HEK293 (cell line): ENCODE measurements around the gene FKBP10.
A peak's percentile ranks its signal among the peaks of the same experiment; 100 is the strongest.

Source experiments
- EGR2 ChIP-seq: fragments of 450-650 bp; formaldehyde crosslinking; IDR thresholded peaks from 2 replicates; pipeline ENCODE4 v1.5.1; 2016; ENCODE audit warnings: low read depth, missing biosample characterization, missing genetic modification characterization
- KLF16 ChIP-seq: fragments of 450-650 bp; formaldehyde crosslinking; IDR thresholded peaks from 2 replicates; pipeline ENCODE4 v1.5.1; 2017; ENCODE audit warnings: missing biosample characterization, missing genetic modification characterization
- KLF8 ChIP-seq: fragments of 450-650 bp; formaldehyde crosslinking; IDR thresholded peaks from 2 replicates; pipeline ENCODE4 v1.5.1; 2016; ENCODE audit warnings: missing biosample characterization, missing genetic modification characterization
- KLF9 ChIP-seq: fragments of 450-650 bp; formaldehyde crosslinking; IDR thresholded peaks from 2 replicates; pipeline ENCODE4 v1.5.1; 2016; ENCODE audit warnings: missing biosample characterization, missing genetic modification characterization, low read depth
- SCRT1 ChIP-seq: fragments of 450-650 bp; formaldehyde crosslinking; IDR thresholded peaks from 2 replicates; pipeline ENCODE4 v1.5.1; 2016; ENCODE audit warnings: missing biosample characterization, missing genetic modification characterization, borderline replicate concordance
- TCF7L2 ChIP-seq: IDR thresholded peaks from 2 replicates; pipeline ENCODE4 v1.6.1; 2011; ENCODE audit warnings: low read depth, mild to moderate bottlenecking, inconsistent platforms, low read length, moderate library complexity, borderline replicate concordance
- ZBTB10 ChIP-seq: fragments of 450-650 bp; formaldehyde crosslinking; IDR thresholded peaks from 2 replicates; pipeline ENCODE4 v1.5.1; 2016; ENCODE audit warnings: missing biosample characterization, missing genetic modification characterization
- ZBTB26 ChIP-seq: fragments of 450-650 bp; formaldehyde crosslinking; optimal IDR thresholded peaks from 2 replicates; pipeline ENCODE3; 2016; ENCODE audit warnings: missing biosample characterization, mild to moderate bottlenecking, missing genetic modification characterization
- ZEB2 ChIP-seq: fragments of 450-650 bp; formaldehyde crosslinking; IDR thresholded peaks from 2 replicates; pipeline ENCODE4 v1.5.1; 2016; ENCODE audit warnings: missing biosample characterization, missing genetic modification characterization
- ZNF121 ChIP-seq: fragments of 450-650 bp; formaldehyde crosslinking; IDR thresholded peaks from 2 replicates; pipeline ENCODE4 v1.5.1; 2016; ENCODE audit warnings: missing biosample characterization, missing genetic modification characterization
- ZNF155 ChIP-seq: fragments of 450-650 bp; formaldehyde crosslinking; IDR thresholded peaks from 2 replicates; pipeline ENCODE4 v1.5.1; 2016; ENCODE audit warnings: missing biosample characterization, missing genetic modification characterization
- ZNF16 ChIP-seq: fragments of 450-650 bp; formaldehyde crosslinking; IDR thresholded peaks from 2 replicates; pipeline ENCODE4 v1.5.1; 2016; ENCODE audit warnings: low read depth, missing biosample characterization, missing genetic modification characterization
- ZNF280D ChIP-seq: fragments of 450-650 bp; formaldehyde crosslinking; IDR thresholded peaks from 2 replicates; pipeline ENCODE4 v1.5.1; 2016; ENCODE audit warnings: missing biosample characterization, missing genetic modification characterization
- ZNF473 ChIP-seq: fragments of 450-650 bp; formaldehyde crosslinking; IDR thresholded peaks from 2 replicates; pipeline ENCODE4 v1.5.1; 2017; ENCODE audit warnings: missing biosample characterization, missing genetic modification characterization
- ZNF513 ChIP-seq: fragments of 450-650 bp; IDR thresholded peaks from 2 replicates; pipeline ENCODE4 v1.5.1; 2018; ENCODE audit warnings: missing biosample characterization, missing genetic modification characterization
- ZNF561 ChIP-seq: fragments of 450-650 bp; IDR thresholded peaks from 2 replicates; pipeline ENCODE4 v1.5.1; 2018; ENCODE audit warnings: missing biosample characterization, missing genetic modification characterization, borderline replicate concordance
- ZNF600 ChIP-seq: fragments of 450-650 bp; formaldehyde crosslinking; IDR thresholded peaks from 2 replicates; pipeline ENCODE4 v1.5.1; 2016; ENCODE audit warnings: missing biosample characterization, missing genetic modification characterization
- ZNF639 ChIP-seq: fragments of 450-650 bp; formaldehyde crosslinking; IDR thresholded peaks from 2 replicates; pipeline ENCODE4 v1.5.1; 2016; ENCODE audit warnings: missing biosample characterization, missing genetic modification characterization
- ZNF660 ChIP-seq: fragments of 450-650 bp; IDR thresholded peaks from 2 replicates; pipeline ENCODE4 v1.5.1; 2018; ENCODE audit warnings: missing biosample characterization, mild to moderate bottlenecking, missing genetic modification characterization
- ZNF747 ChIP-seq: fragments of 450-650 bp; formaldehyde crosslinking; IDR thresholded peaks from 2 replicates; pipeline ENCODE4 v1.5.1; 2016; ENCODE audit warnings: missing biosample characterization, missing genetic modification characterization
- ZNF837 ChIP-seq: fragments of 450-650 bp; formaldehyde crosslinking; IDR thresholded peaks from 2 replicates; pipeline ENCODE4 v1.5.1; 2016; ENCODE audit warnings: missing biosample characterization, missing genetic modification characterization
- ZNF843 ChIP-seq: fragments of 450-650 bp; formaldehyde crosslinking; IDR thresholded peaks from 2 replicates; pipeline ENCODE4 v1.5.1; 2016; ENCODE audit warnings: missing biosample characterization, missing genetic modification characterization
- ZSCAN16 ChIP-seq: fragments of 450-650 bp; formaldehyde crosslinking; IDR thresholded peaks from 2 replicates; pipeline ENCODE4 v1.5.1; 2016; ENCODE audit warnings: missing biosample characterization, missing genetic modification characterization
- ZSCAN18 ChIP-seq: fragments of 450-650 bp; formaldehyde crosslinking; IDR thresholded peaks from 2 replicates; pipeline ENCODE4 v1.5.1; 2016; ENCODE audit warnings: missing biosample characterization, missing genetic modification characterization

The FKBP10 gene

GRCh38 chr17:41864836-41865595 is 52.2 kb downstream of the FKBP10 start, which contains the start of gene KLHL11 (continued):
- TF ChIP-seq SCRT1: peak; percentile 81; the same call in 1 of the 2 replicates
- TF ChIP-seq ZSCAN16 (tag by site-specific recombination): peak; percentile 55; the same call in 1 of the 2 replicates
- TF ChIP-seq ZNF639 (tag by site-specific recombination): no peak
- peak; percentile 63 for TF ChIP-seq ZEB2
- no peak for TF ChIP-seq ZNF473 (tag by site-specific recombination)
- TF ChIP-seq ZBTB10 (tag by site-specific recombination): 0 out of 2 replicates have a peak, but pooled peaks have one; percentile 30
- 0 out of 2 replicates have a peak, but pooled peaks have one; percentile 42 for TF ChIP-seq KLF9 (tag by site-specific recombination)
- no peak for TF ChIP-seq TCF7L2
- TF ChIP-seq KLF16 (tag by site-specific recombination): peak; percentile 54
- TF ChIP-seq ZSCAN18: no peak
- TF ChIP-seq ZNF155: no peak
- no peak for TF ChIP-seq ZNF747 (tag by site-specific recombination)
- TF ChIP-seq KLF8 (tag by site-specific recombination): peak; percentile 38; the same call in 1 of the 2 replicates
- TF ChIP-seq ZNF843: 0 out of 2 replicates have a peak, but pooled peaks have one; percentile 25
- peak; percentile 98 for TF ChIP-seq ZBTB26 (tag by site-specific recombination)
- TF ChIP-seq ZNF280D (tag by site-specific recombination): no peak; the same call in 1 of the 2 replicates
- no peak for TF ChIP-seq ZNF837 (tag by site-specific recombination)
- peak; percentile 83; the same call in 1 of the 2 replicates for TF ChIP-seq ZNF561
- TF ChIP-seq ZNF16 (tag by site-specific recombination): 0 out of 2 replicates have a peak, but pooled peaks have one; percentile 32
- 0 out of 2 replicates have a peak, but pooled peaks have one; percentile 27 for TF ChIP-seq ZNF513 (tag by site-specific recombination)
- TF ChIP-seq ZNF660 (tag by site-specific recombination): peak; percentile 93
- TF ChIP-seq ZNF600 (tag by site-specific recombination): peak; percentile 80; the same call in 1 of the 2 replicates
- no peak for TF ChIP-seq EGR2 (tag by site-specific recombination)
- TF ChIP-seq ZNF121 (tag by site-specific recombination): peak; percentile 61; the same call in 1 of the 2 replicates
